Hepatocyte (in vitro differentiated cells): ENCODE results near the gene MRI1.

Experiments
- CTCF ChIP-seq: fragments of 200-600 bp; sonication (generic); IDR thresholded peaks from 2 replicates; pipeline ENCODE4 v1.5.1; 2016; ENCODE audit warnings: antibody characterized with exemption, mild to moderate bottlenecking; ENCODE audit not compliant: poor library complexity
- EZH2 ChIP-seq: fragments of 200-600 bp; sonication (generic); IDR thresholded peaks from 2 replicates; pipeline ENCODE4 v1.6.1; 2016; ENCODE audit warnings: antibody characterized with exemption, mild to moderate bottlenecking, borderline replicate concordance
- EZH2phosphoT487 ChIP-seq: fragments of 200-600 bp; sonication (generic); IDR thresholded peaks from one replicate; pipeline ENCODE4 v1.6.1; 2018; ENCODE audit warnings: antibody characterized with exemption, mild to moderate bottlenecking, low read depth, moderate library complexity; ENCODE audit not compliant: unreplicated experiment, severe bottlenecking

- no peak for TF ChIP-seq CTCF
- TF ChIP-seq EZH2phosphoT487, result no peak
- no peak for TF ChIP-seq EZH2
Observed at GRCh38 chr19:13797058-13797440, 32.7 kb downstream of the MRI1 start.
